Nucleus accumbens (tissue), 56 donors: Measurements from ENCODE around the gene DYRK1B.

Experiments used
- DNase-seq, 56 donors: peaks; one replicate each; lab custom pipeline; 2025; lab: John Stamatoyannopoulos, UW

DYRK1B gene

DNA sequence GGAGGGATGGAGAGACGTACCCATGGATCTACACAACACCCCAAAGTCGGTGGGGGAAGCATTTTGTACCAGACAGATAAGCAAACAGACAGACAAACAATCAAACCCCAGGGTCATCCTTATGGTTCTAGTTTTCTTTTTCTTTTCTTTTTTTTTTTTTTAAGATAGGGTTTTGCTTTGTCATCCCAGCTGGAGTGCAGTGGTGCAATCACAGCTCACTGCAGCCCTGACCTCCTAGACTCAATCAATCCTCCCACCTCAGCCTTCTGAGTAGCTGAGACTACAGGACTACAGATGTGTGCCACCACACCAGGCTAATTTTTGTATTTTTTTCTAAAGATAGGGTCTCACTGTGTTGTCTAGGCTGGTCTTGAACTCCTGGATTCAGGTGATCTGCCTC lies 30.2 kb upstream of the DYRK1B start:
- no peak for DNase-seq

DNA sequence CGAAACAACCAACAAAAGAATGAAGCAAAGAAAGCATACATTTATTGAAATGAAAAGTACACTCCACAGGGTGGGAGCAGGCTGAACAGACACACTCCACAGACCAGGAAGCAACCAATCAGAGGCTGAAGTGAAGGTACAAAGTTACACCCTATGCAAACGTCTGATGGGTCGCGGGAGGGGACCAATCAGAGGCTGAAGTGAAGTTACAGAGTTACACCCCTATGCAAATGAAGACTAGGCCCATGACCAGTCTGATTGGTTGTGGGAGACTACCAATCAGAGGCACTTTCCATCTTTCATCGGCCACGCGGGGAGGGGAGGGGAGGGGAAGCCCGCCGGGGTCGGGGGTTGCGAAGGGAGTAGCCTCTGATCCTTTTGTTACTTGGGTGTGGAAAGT lies 24.6 kb upstream of the DYRK1B start:
- peak in 15 of 56 donors; percentile 1 to 84 (median 18) for DNase-seq

- DNase-seq: no peak
These were observed 18.9 kb upstream of the DYRK1B start for GRCh38 chr19:39852882-39853281.

- DNase-seq: no peak
These were observed 16.9 kb upstream of the DYRK1B start for GRCh38 chr19:39850892-39851291.

- DNase-seq: no peak
These were observed 14.4 kb upstream of the DYRK1B start for GRCh38 chr19:39848392-39848791.

- no peak for DNase-seq
These were observed 13.6 kb upstream of the DYRK1B start for GRCh38 chr19:39847525-39847924.

DNA sequence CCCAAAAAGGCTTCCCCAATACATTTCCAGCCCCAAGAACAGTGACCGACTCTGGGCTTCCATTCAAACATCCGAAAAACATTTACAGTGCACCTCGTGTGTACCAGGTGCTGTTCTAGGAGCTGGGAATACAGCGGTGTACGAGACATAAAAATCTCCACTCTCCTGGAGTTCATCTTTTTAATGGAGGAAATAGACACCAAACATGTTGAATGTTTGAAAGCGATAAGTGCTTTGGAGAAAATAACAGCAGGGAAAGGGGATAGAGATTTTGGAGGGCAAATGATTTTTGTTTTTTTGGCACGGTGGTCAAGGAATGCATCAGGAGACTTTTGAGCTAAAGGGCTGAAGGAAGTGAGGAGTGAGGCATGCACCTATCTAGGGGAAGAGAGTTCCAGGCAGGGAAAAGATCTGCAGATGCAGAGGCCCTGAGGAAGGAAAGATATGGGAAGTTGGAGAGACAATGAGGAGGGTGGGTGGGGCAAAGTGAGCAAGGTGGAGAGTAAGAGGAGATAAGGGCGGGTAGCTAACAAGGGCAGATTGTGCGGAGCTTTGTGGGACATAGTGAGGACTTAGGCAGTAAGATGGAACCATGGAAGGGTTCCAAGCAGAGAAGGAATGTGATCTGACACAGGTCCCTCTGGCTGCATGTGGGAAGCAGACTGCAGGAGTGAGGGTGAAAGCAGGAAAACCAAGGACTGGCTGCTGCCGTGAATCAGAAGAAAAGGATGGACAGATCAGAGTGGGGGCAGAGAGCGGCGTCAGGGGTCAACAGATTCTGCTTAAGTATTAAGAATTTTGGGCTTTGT lies 12.9 kb upstream of the DYRK1B start:
- no peak for DNase-seq

DNA sequence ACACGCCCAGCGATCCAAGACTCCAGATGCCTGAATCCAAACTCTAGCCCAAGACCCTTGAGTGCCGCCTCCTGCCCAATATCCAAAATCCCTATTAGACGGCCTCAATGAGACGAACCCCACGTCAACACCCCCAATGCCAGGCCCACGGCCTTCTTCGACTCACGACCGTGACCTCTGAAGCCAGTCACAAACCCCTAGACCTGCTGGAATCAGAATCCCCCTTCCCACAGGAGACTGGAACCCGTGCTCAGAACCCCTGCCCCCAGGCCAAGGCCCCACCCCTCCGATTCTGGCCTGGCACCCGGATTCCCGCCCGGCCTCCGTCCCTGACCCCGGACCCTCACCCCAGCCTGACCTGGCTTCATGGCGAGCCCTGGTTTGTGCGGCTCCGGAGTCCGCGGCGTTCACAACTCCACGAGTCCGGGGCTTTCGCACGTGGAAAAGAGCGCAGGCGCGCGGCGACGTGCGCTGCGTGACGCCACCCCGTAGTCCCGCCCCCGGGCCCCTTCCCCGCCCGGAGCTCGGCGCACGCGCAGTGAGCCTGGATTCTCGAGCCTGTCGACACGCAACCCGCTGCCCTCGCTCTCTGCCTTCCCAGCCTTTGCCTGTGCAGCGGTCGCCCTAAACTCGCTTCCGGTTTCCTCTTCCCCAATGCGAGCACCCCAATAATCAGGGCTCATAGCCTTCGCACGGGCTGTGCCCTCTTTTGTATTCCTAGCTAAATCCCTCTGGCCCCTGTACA lies 12.1 kb upstream of the DYRK1B start, which contains the start of gene FBL:
TSS of gene FBL (minus strand) at position 447 of the 745 bp plus-strand sequence. CDS start at position 368, 79 bp downstream.
- DNase-seq: peak in 55 of 56 donors; percentile 53 to 97 (median 91)

DNA sequence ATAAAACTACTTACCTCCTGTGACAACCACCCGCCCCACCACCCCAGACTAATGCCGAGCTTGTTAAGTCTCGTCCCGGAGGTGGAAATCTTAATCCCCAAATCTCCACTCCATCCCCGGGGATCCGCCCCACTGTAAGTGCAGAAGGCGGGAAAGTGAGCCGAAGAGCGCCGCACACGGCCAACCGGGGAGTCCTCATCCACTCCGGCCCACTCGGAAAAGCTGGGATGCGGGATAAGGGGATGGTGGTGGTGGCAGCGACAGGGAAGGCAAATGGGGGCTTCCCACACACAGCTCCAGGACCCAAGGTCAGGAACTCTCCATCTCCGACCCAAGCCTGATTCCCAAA lies 11.6 kb upstream of the DYRK1B start:
- DNase-seq: peak in 2 of 56 donors; percentile 8 to 43

DNA sequence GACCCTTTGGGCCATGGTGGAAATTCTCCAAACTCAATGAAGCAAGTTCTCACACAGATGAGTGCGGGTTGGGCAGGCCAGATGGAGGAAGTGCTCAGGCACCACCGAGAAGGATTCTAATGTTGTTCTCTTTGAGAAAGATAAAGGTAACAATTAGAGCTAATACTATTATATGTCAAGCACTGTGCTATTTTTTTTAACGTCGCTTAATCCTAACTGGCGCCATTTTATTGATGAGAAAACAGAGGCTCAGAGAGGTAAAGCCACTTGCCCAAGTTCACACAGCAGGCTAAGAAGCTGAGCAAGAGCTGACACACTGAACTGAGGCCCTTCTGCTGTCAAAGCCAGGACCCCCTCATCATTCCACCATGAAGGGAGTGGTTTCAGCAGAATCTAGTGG lies 11.2 kb upstream of the DYRK1B start:
- DNase-seq: no peak

GRCh38 chr19:39843919-39844793 lies 10.2 kb upstream of the DYRK1B start:
- no peak for DNase-seq

GRCh38 chr19:39842693-39843435 lies 8.9 kb upstream of the DYRK1B start:
- no peak for DNase-seq

DNA sequence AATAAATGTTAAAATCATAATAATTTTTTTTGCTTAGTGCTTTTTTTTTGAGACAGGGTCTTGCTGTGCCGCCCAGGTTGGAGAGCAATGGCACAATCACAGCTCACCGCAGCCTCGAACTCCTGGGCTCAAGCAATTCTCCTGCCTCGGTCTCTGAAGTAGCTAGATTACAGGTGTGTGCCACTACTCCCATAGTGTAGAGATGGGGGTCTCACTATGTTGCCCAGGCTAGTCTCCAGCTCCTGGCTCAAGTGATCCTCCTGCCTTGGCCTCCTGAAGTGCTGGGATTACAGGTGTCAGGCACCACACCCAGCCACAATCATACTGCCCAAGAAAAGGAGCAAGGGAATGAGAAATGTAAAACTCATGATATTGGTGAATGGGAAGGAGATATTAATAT lies 7.1 kb upstream of the DYRK1B start:
- DNase-seq: no peak

DNA sequence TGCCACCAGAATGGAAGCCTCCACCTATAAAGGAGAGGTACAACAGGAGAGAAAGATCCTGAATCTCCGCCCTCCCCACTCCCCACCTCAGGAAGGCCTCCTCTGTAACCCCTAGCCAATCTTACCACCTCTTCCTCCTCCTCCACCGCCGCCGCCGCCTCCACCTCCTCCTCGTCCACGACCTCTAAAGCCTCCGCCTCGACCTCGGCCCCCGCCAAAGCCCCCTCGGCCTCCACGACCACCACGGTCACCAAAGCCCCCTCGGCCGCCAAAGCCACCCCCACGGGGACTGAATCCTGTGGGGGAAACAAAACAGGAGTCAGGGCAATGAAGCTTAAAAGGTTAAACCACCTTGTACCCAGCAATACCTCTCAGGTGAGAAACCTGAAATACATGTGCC lies 6.5 kb upstream of the DYRK1B start:
- DNase-seq: no peak

GRCh38 chr19:39839678-39840327 lies 5.8 kb upstream of the DYRK1B start:
- DNase-seq: no peak

DNA sequence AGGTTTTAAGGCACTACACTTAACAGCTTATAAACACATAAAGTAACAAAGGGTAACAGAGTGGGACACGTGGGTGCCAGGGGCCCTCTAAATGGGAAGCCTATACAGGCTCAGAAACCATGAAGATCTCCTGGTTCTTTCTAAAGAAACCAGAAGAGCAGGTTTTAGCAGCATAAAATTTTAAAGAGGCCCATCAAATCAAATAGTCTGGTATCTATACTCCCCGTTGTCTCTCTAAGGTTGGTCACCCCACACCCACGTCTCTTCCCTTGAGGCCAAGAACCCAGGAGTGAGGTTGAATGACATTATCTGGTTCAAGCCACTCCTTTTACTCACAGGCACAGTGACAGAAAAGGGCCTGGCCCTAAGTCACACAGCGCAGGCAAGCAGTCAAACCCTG lies 4.6 kb upstream of the DYRK1B start:
- DNase-seq: no peak

- DNase-seq: no peak
These were observed 4.0 kb upstream of the DYRK1B start for GRCh38 chr19:39837978-39838377.

- DNase-seq: peak in 2 of 56 donors; percentile 32 to 47
These were observed 402 bp upstream of the DYRK1B start for GRCh38 chr19:39834287-39834841.

GRCh38 chr19:39833160-39833463 lies 850 bp downstream of the DYRK1B start:
- DNase-seq: no peak
